GM11168 (cell line): ENCODE results near the gene TSGA10.

Source experiments
- in situ Hi-C: fragments of 300-500 bp; cut with MboI; formaldehyde crosslinking; loops from one replicate; pipeline ENCODE4 v1.12.0; 2022; ENCODE audit warnings: low sequenced_read_pairs; ENCODE audit not compliant: unreplicated experiment

The TSGA10 gene

DNA sequence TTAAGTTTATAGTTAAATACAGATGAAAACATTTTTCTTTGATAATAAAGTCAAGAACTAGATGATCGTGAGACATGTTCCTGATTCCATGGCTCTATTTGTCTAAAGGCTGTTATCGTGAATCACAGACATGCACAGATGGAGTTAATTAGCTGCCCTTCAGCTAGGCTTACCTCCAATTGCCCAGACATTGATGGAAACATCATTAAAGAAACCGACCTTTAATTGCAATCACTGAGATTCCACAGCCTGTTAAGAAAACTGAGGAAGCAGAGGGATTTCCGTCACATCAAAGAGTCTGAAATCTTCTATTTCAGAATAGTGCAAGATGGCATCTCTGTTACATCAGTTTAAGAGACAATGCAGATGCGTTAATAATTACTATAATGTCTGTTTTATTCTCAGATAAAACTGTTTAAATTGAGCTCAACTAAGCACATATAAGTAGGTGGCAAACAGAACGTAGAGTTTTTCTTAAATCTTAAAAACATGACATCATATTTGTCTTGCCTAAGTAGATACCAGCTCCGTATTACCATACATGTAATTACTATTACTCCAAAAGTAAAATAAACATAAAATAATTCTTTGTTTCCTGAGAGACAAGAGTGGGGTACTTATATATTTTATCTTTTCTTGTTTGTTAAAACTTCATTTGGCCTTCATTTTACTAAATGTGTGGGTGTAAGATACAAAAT lies 194.8 kb downstream of the TSGA10 start:
- in situ Hi-C loops, result no loop called here

DNA sequence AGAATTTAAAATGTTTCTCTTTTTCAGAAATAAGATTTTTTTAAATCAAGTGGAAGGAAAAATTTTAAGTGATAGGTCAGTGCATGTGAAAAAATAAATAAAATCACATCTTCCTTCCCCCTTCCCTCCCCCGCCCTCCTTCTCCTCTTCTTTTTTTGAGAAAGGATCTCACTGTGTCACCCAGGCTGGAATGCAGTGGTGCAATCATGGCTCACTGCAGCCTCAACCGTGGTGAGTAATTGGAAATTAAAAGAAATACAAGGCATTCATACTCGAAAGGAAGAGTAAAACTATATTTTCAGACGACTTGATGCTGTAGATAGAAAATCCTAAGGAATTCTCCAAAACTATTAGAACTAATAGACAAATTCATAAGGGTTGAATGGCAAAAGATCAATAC lies 201.8 kb downstream of the TSGA10 start:
- in situ Hi-C loops, result no loop called here

DNA sequence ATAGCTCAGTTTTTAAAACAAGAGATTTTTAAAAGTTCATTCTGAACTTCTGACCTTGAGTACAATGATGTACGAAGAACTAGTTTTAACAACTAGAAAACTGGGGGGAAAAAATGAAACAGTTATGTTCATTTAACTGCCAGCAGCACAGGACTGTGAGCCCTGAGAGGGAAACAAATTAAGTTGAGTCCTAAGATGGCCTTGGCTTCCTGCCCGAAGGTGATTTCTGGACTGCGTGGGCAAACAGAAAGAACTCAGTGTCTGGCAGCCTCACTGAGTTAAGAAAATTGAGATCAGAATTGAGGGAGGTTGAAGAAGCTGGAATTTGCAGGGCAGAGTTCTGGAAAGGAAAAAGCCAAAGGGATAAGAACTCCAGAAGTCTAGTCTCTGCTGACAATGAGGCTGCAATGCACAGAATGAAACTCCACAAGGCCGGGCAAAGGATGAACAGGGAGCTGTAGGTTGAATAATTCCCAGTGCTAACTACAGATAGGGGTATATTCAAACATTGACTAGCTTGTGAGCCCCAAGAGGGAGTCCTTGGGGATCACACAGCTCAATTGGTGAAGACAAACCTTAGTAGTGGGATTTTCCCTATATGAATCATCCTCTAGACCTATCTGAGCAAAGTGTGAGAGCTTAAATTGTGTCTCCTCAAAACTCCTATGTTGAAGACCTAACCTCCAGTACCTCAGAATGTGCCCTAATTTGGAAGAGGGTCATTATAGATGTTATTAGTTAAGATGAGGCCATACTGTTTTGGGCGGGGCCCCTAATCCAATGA lies 205.6 kb downstream of the TSGA10 start:
- in situ Hi-C loops, result no loop called here

DNA sequence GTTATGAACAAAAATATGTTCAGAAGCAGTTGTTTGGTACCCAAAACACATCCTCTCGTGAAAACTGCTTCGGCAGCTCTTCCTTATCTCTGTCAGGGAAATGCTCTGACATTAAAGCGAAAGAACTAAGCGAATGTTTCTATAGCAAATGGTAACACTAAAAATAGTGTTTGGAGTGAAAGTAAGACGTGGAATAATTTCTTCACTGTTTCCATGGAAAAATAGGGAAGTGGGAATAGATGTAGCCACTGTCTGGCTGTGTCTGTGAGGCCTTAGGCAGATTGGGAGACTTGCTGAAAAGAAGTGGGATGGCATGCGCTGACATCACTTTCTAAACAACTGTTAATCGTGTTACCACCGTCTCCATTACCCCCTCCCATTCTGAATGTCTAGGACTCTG lies 207.2 kb downstream of the TSGA10 start:
- in situ Hi-C loops, result no loop called here
